ENCODE measurements around the gene DIPK2A.
A peak's percentile ranks its signal among the peaks of the same experiment; 100 is the strongest.

DIPK2A gene, protein sequence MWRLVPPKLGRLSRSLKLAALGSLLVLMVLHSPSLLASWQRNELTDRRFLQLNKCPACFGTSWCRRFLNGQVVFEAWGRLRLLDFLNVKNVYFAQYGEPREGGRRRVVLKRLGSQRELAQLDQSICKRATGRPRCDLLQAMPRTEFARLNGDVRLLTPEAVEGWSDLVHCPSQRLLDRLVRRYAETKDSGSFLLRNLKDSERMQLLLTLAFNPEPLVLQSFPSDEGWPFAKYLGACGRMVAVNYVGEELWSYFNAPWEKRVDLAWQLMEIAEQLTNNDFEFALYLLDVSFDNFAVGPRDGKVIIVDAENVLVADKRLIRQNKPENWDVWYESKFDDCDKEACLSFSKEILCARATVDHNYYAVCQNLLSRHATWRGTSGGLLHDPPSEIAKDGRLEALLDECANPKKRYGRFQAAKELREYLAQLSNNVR

DNA sequence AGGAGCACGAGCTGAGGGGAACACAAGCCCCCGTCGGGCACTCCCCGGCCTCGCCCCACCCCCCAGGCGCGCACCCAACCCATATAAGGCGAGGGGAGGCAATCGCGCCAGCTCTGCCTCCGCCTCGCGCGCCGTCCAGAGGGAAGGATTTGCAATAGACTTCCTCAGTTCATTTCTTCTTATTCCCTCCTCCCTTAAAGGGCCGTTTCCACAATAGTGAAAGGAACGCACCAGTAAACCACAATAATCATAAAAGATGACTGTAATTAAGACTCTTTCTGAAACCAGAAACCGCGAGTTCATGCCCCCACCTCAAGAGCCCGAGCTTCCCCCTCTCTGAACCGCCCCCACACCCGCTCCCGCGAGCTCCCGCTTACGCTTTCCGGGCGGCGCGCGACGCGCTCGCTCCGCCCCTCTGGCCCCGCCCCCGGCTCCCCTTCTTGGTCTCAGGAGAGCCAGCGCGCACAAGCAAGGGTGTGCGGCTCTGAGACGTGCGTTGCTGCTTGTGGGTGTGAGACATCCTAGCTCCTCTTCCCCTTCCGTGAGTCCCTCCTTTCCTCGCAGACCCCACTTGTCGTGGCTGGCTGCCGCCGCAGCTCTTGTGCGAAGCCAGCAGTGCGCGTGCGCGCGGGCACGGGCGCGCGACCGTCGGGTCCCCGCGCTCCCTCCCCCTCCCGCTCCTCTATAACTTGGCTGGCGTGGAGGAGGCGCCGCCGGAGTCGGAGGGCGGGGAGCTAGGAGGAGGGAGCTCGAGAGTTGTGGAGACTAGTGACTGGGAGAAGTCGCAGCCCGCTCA is at the start of gene DIPK2A:
Gene DIPK2A (plus strand): TSS at position 465 of the 796 bp plus-strand sequence. CDS start 510 bp downstream, outside the sequence.
- peak; percentile 97 for DNase-seq

DNA sequence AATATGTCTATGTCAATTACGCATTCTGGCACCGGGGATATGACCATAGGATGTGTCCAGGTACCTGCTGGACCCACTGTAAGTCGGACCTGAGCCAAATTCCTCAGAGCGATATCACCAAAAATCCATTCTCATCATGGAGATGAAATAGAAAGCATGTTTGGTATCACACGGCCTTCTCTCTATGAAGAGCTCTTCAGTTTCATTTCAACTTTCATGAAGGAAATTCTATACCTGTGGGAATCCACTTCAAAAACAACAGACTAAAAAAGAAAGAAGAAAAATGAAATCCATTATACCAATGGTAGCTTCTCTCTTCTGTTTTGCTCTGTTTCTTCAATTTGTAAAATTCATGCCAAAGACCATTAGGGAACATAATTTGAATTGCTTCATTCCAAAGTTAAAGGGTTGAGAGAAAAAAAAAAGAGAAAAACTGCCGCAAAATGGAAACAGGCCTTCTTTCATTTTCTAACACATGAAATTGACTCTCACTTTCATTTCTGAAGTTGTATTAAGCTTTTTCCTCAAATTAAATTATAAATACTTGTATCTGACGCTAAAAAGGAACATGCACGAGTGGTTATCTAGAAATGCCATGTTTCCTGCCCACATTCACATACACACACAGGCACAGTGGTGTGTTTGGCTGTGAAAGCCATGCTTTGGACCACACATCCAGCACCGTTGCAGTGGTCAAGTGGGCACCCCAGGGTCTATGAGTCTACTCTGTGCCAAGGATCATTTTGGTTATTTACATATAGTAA is 46.9 kb upstream of the DIPK2A start:
- no peak for DNase-seq

DNA sequence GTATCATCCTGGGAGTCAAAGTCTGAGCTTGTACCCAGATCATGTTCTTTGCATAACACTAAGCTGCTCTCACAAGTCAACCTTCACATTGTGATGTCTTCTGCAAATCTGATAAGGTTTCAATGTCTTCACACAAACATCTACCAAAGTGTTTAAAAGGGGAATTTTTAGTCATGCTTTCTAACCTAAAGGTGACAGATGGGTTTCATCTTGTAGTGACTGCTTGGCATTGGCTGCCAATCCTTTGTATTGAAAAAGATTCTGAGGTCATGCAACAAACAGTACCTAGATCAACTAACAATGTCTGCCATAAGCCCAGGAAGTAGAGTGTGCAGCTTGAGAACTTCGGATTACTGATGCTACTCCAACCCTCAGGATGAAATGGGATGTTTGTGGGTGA is 43.6 kb upstream of the DIPK2A start:
- DNase-seq = no peak

DNA sequence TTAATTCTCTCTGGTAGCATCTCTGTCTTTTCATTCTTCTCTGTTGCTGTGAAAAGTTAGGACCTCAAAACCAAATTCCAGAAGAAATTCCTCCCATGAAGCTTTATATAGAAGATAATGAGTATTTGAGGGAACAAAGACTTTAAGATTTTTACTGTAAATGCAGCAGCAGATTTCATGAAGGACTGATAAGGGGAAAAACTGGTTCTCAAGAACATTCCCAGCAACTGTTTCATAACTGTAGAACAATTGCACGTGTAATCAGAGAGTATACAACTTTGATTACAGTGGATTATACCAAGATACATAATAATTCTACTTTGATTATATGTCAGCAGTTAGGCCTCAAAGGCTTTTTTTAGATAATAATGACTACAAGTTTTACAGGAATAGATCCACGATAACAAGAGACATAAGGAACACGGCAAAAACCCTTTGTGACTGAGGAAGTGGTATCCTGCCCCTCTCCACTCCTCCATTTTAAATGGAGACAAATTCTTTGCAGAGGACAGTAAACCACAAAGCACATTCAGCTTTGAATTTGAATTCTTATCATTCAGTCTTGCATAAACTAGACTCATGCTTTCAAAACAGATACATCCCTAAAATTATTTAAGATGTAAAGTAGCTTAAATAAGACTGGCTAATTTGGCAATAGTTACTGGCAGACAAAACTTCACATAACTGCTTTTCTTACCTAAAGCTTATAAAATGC is 42.9 kb upstream of the DIPK2A start:
- DNase-seq = no peak

DNA sequence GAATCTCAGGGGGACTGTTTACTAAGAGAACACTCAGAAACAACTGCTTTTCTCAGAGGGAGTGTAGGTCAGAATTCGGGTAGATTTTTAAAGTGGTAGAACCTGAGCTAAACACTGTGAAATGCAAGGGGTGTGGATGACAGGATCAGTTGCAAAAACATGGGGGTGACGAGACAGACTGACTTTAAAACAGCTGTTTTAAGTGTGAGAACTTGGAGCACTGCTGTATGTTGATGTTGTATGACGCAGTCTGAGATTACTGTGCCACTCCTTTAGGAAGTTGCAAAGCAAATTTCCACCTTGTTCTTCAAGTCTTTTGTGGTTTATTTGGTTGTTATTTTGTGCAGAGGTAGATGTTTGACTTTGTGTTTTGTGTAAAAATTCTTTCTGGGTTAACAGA is 36.8 kb upstream of the DIPK2A start:
- no peak for DNase-seq

DNA sequence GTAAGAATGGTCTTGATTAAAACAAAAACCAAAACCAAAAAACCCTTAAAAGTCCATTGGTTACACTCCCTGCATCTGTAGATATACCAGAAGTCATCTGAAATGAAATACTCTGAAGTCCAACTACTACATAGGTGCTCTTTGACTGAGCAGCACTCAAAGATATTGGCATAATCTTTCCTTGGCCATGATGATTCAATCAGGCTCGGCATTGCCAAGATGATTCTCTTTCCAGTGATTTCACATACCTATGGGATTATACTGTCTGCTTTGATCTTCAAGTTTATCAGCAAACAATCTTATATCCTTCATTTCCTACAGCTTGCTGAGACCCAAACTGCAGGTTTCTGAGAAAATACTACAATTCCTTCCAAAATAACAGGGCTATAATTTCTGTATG is 35.9 kb upstream of the DIPK2A start:
- DNase-seq = no peak

DNA sequence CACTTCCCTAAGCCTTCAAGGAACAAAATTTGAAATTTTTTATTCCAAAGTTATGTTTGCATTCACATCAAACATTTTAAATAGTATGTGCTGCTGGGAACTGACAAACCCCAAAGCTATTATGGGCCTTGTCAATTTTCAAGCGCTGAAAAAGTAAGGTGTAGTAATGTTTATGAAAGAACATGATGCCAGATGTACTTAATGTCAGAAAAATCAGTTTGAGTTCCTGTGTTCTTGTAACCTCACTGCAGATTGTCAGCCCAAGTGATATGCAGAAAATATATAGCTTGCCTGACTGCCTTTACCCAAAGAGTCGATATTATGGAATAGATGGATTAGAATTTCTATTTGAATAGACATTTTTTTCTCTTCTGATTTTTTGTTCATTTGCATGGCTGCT is 20.8 kb upstream of the DIPK2A start:
- DNase-seq = no peak

DNA sequence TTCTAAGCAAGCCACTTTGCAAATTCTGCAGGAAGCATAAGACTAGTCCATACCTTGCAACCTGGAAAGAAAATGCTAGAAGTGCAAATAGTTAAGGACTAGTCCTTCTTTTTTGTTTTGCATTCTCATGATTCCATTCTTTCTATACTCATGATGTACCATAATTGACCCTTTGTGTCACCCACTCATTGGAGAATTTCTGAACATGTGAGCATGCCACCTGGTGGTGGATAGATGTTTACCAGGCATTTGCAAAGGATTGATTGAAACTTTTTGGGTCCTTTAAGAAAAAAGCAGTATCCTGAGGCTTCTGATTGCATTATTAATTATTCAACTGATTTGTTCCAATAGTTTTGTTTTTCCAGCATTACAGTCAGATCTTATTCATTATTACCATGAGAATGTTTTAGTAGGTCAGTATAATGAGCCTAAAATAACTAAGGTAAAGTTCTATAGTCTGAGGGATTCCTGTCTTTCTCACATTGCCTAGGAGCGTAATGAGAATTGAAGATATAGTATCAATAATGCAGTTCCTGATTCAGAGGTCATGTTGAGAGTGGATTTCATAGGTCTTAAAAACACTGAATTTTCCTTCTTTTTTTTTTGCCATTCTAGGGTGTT is 20.2 kb upstream of the DIPK2A start:
- no peak for DNase-seq

DNA sequence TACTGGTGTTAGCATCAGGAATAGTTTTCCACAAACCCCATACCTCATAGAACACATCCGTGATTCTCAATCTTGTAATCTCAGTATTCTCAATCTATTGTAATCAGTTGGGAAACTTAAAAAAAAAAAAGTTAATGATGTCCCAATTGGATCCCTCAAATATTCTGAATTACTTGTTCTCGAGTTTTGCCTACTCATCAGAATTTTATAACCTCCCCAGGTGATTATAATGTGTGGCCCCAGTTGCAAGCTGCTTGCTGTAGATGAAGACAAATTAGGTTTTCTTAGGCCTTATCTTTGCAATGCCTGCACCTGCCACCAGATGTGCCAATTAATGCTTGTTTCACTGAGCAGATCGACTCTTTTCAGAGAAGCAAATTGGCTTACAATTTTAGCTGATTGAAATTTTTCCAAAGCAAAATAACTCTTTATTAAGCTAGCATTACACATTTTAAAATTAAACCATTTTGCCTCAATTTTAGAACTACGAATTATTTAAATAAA is 19.0 kb upstream of the DIPK2A start:
- DNase-seq = no peak

DNA sequence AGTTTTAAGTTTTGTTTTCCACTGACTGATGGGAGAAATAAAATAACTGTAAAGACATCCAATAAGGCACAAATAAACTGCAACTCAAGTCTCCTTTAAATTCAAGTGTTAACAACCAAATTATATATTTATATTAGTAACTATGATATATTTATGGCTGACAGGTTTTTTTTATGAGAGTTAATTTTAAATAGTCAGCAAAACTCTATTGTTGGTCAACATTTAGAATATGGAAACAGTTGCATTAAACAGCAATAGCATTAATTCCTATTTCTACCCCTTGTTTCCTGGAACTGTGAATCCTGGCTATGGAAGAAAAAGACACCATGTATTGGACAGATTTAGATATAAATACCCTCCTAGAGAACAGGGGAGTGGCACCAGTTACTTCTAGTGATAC is 16.5 kb upstream of the DIPK2A start:
- DNase-seq = no peak

DNA sequence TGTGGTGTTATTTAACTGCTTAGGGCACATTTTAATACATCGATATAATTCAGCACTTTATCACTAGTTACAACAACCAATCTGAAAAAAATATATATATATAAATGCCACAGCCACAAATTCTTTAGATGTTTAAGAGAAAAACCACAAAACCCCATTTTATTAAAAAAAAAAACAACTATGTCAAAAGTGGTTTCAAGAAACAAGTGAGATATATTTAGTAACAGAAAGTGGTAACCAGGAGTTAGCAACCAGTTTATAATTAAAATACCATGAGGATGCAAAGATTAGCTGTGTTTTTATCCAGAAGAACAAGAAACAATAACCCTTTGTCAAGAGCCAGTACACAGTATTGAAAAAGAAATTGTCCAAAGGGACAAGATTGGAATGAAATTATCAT is 14.8 kb upstream of the DIPK2A start:
- no peak for DNase-seq

DNA sequence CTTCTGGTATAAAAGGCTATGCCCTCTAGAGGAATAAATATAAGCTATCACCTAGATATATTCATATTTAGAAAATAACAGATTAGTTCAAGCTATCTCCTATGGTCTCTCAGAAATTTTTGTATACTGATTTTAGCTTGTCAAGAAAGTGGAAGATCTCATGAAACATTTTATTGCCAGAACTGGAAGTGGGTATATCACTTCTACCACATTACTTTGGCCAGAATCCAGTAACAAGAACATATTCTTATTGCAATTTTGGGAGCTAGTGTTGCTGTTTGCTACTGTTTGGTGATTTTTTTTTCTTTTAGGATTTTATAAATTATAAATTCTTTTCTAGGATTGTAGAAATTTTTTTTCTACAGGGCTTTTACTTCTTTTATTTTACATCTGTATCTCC is 14.2 kb upstream of the DIPK2A start:
- DNase-seq = no peak

DNA sequence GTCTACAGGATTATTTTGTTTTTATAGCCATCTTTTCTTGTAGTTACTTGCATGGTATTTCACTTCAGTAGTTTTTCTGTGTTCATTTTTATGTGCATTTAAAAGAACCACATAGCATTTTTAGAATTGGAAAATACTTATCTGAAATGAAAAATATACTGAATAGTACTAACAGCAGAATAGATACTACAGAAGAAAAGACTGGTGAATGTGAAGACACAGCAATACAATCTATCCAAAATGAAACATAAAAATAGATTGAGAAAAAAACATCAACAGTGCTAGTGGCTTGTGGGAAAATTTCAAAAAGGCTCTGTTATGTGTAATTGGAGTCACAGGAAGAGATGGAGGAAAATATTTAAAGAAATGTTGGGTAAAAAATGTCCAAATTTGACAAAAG is 12.7 kb upstream of the DIPK2A start:
- DNase-seq = no peak

DNA sequence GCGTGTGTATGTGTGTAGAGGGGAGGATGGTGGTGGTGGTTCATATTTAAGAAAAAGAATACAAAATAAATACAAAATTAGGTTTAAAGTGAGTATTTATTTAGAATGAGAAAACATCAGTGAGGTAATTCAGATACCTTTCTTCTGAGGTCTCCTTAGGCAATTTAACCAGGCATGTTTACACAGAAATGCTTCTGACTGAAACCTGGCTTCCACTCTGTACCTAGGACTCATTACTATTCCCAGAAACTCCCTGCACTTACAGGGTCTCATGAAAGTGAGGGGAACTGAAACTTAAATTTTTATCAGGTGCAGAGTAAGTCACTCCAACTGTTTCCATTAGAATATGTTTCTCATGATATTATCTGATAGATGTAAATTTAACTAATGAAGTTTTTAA is 10.3 kb upstream of the DIPK2A start:
- no peak for DNase-seq

DNA sequence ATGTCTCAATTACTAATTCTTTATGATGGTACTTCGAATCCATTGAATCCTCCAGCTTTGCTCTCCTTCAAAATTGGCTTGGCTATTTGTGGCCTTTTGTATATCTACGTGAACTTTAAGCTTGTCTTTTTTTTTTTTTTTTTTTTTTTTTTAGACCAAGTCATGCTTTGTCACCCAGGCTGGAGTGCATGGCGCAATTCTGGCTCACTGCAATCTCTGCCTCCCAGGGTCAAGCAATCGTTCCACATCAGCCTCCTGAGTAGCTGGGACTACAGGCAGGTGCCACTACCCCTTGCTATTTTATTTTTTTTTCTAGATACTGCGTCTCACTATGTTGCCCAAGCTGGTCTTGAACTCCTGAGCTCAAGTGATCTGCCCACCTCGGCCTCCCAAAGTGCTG is 7.7 kb upstream of the DIPK2A start:
- no peak for DNase-seq

DNA sequence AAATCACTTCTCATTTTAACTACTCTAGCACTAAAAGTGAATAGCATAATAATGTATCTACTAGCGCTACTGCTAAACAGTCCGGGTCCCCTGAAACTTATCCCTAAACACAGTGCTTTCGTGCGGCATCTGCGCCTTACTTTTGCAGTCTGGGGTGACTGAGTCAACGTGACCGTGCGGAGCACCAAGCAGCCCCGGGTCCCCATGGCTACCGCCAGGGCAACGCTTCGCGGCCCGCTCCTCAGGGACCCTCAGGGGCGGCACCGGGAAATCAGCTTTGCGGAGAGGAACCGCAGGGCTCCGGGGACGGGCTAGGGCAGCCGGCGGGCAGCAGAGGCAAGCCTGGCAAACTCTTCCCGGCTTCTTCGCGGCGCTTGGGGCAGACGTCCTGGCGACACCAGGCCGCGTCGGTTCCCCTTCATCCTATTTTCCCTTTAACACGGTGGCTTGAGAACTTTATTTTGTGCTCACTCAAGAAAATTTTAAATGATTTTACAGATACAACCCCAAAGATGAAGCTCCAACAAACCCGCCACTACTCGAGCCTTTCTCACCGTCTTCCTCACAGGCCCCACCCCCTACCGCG is 757 bp upstream of the DIPK2A start:
- DNase-seq = peak; percentile 80

DNA sequence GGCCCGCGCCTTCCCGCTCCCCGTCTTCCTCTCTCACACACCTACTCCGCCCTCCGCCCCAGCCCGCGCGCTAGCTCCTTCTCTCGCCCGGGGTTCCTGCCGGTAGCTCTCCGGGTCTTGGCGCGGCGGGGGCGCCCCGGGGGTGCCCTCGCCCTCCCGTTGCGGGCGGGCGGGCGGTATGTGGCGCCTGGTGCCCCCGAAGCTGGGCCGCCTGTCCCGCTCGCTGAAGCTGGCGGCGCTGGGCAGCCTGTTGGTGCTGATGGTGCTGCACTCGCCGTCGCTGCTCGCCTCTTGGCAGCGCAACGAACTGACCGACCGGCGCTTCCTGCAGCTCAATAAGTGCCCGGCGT is 507 bp downstream of the DIPK2A start:
- DNase-seq = no peak

DNA sequence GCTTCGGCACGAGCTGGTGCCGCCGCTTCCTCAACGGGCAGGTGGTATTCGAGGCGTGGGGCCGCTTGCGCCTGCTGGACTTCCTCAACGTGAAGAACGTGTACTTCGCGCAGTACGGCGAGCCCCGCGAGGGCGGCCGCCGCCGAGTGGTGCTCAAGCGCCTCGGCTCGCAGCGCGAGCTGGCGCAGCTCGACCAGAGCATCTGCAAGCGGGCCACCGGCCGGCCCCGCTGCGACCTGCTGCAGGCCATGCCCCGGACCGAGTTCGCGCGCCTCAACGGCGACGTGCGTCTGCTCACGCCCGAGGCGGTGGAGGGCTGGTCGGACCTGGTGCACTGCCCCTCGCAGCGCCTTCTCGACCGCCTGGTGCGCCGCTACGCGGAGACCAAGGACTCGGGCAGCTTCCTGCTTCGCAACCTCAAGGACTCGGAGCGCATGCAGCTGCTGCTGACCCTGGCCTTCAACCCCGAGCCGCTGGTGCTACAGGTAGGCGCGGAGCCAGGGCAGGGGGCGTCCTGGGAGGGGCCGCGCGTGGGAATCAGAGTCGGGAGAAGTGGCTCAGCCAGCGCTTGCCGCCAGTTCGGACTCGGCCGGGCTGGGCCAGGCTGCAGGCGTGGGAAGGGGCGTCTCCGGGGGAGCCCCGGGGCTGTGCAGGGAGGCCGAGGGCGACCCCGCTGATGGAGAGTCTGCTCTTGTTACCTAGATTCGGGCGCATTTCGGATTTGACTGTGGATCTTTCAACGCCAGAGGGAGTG is 1.1 kb downstream of the DIPK2A start:
- DNase-seq = peak; percentile 85

DNA sequence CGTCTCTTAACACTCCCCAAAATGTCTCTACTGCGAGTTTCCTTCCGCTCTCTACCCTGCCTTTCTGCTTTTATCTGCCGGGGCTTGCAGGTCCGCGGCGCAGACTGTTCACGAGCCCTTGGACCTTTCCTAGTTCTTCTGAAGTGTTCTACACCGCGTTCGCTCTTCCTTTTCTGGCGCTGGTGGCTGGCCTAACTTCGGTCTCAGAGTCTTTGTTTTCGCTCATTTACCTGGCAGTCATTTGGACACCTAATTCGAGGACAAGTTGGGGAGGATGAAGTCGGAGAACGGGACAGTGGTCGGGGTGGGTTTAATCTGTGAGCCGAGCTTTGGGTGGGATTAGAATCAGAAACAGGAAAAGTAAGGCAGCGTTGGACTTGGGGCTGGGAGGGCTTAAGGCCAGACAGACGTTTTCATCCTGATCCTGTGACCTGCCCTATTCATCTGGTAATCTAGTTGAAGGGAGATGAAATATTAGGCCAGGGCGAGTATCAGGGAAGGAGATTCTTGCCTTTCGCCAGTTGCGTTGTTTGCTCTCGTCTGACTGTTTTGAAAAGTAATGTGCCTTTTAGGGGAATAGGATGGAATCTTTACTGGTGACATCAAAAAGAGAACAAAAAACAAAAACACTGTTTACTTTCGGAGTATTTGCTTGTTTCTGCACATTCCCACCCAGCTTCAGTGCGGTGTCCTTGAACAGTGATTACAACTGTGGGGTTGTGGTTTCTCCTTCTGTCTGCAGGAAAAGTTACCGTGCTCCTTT is 1.8 kb downstream of the DIPK2A start:
- DNase-seq = no peak
